Loucy (cell line): ENCODE measurements around the gene GEMIN2.

Experiments
- CTCF ChIP-seq: fragments of 200-600 bp; sonication (generic); conservative IDR thresholded peaks from 2 replicates; pipeline ENCODE4 v1.5.1; 2014; ENCODE audit warnings: mild to moderate bottlenecking, antibody characterized with exemption, low read length
- EZH2phosphoT487 ChIP-seq: fragments of 200-600 bp; IDR thresholded peaks from 2 replicates; pipeline ENCODE4 v1.6.1; 2018; ENCODE audit warnings: antibody characterized with exemption, mild to moderate bottlenecking, moderate library complexity, borderline replicate concordance

GRCh38 chr14:39107591-39107996 lies 6.5 kb upstream of the GEMIN2 start:
- peak; percentile 64 for TF ChIP-seq CTCF
- no peak for TF ChIP-seq EZH2phosphoT487
